H7 (cell line): ENCODE results near the gene PAX5. TPM values are rescaled to one million over a fixed set of nuclear protein-coding genes. Genes with fewer than 3 reads are reported as not detected.

Source experiments
- DNase-seq: peaks from one replicate; pipeline ENCODE4 v3.0.0; 2012
- H3K27me3 ChIP-seq: 2 replicates; pipeline ENCODE4 v1.6.0; 2011; ENCODE audit warnings: mild to moderate bottlenecking, low read length; ENCODE audit not compliant: control insufficient read depth, insufficient read depth
- H3K36me3 ChIP-seq: replicated peaks from 2 replicates; pipeline ENCODE4 v1.5.1; 2011; ENCODE audit warnings: low read length; ENCODE audit not compliant: control insufficient read depth, insufficient read depth
- H3K4me3 ChIP-seq: 2 replicates; pipeline ENCODE4 v1.5.1; 2011; ENCODE audit warnings: low read depth, mild to moderate bottlenecking, control low read depth, low read length, moderate library complexity; ENCODE audit not compliant: insufficient read depth
- total RNA-seq: library from RNA; depleted of rRNA; stranded (reverse); fragments of >200 nt; shearing (Covaris generic); gene quantifications from 2 replicates; pipeline ENCODE4 v1.2.3, GENCODE V29; 2014

Gene PAX5
- total RNA-seq, 1 experiment from 2014 or later, result 1.7 TPM

DNA sequence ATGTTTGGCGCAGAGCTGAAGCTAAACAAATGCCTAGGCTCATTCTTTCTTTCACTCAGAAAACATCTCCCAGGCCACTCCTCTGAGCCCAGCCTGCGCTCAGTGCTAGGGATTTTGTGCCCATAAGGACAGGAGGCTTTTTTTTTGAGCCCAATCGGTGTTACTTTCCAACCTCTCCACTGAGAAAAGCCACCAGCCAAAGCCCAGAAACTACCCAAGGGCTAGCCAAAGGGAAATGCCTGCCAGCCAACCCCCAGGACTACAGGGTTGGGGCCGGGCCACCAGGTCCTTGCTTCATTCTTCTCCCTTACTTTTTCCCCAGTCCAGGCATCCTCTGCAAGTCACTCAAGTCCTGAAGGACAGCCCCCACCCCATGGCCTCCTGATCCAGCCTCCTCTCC lies 134.7 kb downstream of the PAX5 start:
- Histone ChIP-seq H3K36me3 (no peaks in the 10 kb centered on the region), H3K27me3 (no peaks in the 10 kb centered on the region), H3K4me3 (no peak overlapping the region)
- DNase-seq, result no peak

DNA sequence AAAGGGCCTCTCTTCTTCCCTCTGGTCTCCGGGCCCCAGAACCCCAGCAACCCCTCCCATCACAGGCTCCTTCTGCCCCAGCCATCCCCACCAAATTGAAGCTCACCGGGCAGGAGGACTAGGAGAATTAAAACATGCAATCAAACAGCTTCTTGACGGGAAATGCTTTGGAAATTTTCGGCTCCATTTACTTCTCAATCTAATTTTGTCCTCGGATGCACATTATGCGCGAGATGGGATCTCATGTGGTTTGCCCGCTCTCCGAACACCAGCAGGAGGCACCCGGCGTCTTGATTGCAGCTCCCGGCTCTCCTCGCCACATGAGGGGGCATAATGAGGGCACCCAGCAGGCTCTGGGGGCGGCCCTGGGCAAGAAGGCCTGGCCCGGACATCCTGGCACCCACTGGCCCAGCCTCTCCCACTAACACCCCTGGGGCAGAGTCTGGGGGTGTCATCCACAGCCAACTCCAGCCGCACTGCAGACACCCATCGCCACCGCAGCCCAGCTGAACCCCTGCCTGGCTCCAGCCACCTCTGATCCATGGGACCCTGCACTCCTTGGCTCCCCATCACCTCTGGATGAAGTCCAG lies 135.5 kb downstream of the PAX5 start:
- no peak for DNase-seq
- Histone ChIP-seq H3K36me3 (no peaks in the 10 kb centered on the region), H3K27me3 (no peaks in the 10 kb centered on the region), H3K4me3 (no peak overlapping the region)

DNA sequence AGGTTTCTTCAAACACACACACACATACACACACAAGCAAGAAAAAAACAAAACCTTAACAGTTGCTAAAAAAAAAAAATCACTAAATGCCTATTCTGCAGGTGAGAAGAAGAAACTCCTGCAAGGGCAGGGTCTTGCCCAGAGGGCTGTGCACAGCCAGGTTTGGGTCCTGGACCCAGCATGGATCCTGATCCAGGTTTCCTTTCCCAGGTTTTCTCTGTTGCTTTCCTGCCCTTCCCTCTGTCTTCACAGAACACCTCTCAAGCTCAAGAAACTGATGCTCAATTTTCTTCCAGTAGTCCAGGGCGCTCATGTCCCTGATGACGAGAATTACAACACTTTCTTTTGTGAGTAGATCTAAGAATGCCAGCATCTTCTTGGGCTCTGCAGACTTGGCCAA lies 136.6 kb downstream of the PAX5 start:
- DNase-seq, result peak; percentile 63
- H3K36me3 ChIP-seq, result no peaks in the 10 kb centered on the region
- H3K4me3 ChIP-seq, result no peak overlapping the region
- H3K27me3 ChIP-seq, result no peaks in the 10 kb centered on the region

GRCh38 chr9:36897019-36897418 lies 137.0 kb downstream of the PAX5 start:
- DNase-seq, result peak; percentile 42
- no peaks in the 10 kb centered on the region for H3K36me3 ChIP-seq
- no peaks in the 10 kb centered on the region for H3K27me3 ChIP-seq
- H3K4me3 ChIP-seq, result no peak overlapping the region

- H3K36me3 ChIP-seq, result no peaks in the 10 kb centered on the region
- peak; percentile 11 for DNase-seq
- no peak overlapping the region for H3K4me3 ChIP-seq
- H3K27me3 ChIP-seq, result no peaks in the 10 kb centered on the region
Measured at GRCh38 chr9:36896296-36896695, 137.8 kb downstream of the PAX5 start.

DNA sequence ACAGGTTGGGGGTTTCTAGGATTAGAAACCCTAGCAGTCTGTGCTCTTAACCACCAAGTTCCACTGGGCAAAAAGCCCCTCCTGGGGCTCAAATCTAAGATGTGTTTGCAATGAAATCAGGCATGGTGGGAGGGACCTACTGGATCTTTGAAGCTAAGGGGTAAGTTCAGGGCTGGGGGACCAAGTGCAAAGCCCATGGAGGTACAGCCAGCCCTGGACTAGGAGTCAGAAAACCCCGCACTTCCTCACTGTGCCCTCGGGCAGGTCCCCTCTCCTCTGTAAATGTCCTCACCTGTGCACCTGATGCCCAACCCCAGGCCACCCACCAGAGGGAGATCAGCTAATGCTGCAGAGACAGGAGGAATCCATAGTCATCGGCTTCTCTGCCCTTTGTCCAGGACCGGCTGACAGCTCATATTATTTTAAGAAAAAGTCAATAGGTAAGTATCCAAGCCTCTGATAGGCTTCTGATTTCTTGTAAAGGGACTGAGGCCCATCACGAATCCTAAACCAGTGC lies 138.3 kb downstream of the PAX5 start:
- no peak overlapping the region for H3K4me3 ChIP-seq
- no peaks in the 10 kb centered on the region for H3K36me3 ChIP-seq
- H3K27me3 ChIP-seq, result no peaks in the 10 kb centered on the region
- peak; percentile 57 for DNase-seq

DNA sequence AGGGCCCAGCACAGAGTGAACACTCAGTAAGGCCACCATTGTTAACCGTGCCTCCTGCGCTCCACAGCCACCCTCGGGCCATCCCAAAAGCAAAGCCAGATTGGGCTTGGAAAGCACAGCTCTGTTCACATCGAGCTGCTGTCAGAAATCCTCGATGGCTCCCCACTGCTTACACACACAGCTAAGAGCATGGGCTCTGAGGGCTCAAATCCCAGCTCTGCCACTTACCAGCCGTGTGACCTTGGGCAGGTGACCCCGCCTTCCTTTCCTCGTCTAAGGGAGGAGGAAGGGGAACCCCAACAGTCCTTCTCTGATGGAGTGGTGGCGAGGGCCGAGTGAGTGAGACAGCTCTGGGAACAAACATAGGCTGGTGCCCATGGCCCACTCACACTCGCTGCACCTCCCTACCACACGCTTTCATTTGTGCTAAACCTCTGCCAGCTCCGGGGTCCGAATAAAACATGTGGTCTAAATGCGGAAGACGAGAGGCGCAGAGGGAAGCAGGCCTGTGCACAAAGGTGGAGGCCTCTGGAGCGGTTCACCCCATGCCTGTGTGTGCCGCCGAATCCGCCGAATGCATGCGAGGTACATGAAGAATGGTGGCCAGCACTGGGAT lies 139.3 kb downstream of the PAX5 start:
- no peak overlapping the region for H3K4me3 ChIP-seq
- H3K36me3 ChIP-seq, result no peaks in the 10 kb centered on the region
- DNase-seq, result no peak
- no peaks in the 10 kb centered on the region for H3K27me3 ChIP-seq

DNA sequence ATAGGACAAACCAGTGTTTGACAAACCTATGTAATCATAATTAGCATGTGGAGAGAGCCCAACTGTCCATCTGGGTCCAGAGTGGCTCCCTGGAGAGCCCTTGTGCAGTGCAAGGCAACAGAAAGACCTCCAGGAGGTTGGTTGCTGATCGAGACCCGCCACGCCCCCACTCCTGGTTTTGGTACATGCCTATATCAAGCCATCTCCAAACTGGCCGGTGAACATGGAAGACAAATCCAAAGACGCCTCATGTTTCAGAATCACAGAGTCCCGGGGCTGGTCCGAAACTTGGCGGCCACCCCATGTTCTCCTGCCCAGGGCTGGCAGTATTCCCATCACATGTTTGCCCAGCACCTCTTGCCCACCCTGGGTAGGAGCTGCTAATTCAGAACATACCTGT lies 140.2 kb downstream of the PAX5 start:
- no peaks in the 10 kb centered on the region for H3K27me3 ChIP-seq
- no peak for DNase-seq
- H3K4me3 ChIP-seq, result no peak overlapping the region
- no peaks in the 10 kb centered on the region for H3K36me3 ChIP-seq

DNA sequence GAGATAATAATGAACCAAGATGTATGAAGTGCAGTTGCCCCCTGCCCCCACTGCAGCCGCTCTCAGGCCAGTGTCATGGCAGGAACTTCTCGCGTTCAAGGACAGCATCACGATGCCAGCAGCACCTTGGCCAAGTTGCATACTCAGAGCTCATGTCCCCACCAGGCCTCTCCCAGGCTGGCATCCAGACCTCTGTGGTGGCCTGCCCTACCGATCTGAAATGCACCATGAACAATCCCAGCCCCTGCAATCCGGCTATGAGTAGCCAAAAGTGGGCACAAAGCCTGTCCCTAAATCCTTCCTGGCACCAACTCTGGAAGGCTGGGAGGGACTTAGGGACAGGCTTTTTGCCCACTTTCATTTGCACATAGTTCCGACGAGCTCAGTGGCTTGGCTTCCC lies 140.9 kb downstream of the PAX5 start:
- H3K4me3 ChIP-seq, result no peak overlapping the region
- no peak for DNase-seq
- H3K36me3 ChIP-seq, result no peaks in the 10 kb centered on the region
- no peaks in the 10 kb centered on the region for H3K27me3 ChIP-seq

DNA sequence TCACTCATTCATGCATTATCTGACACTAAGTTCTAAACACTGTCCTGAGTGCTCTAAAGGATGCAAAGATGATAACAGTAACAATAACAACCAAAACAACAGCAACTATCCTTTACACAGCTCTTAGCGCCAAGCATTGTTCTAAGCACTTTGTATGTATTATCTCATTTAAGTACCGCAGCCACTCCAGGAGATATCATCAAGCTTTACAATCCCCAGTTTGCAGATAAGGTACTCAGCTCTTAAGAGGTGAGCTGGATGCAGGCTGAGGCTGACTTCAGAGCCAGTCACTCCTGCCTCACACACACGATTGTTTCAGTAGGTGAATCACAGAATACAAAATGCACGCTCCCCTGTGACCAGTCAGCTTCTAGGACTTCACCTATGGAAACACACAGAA lies 141.8 kb downstream of the PAX5 start:
- H3K27me3 ChIP-seq, result no peaks in the 10 kb centered on the region
- no peak for DNase-seq
- H3K4me3 ChIP-seq, result no peak overlapping the region
- no peaks in the 10 kb centered on the region for H3K36me3 ChIP-seq

DNA sequence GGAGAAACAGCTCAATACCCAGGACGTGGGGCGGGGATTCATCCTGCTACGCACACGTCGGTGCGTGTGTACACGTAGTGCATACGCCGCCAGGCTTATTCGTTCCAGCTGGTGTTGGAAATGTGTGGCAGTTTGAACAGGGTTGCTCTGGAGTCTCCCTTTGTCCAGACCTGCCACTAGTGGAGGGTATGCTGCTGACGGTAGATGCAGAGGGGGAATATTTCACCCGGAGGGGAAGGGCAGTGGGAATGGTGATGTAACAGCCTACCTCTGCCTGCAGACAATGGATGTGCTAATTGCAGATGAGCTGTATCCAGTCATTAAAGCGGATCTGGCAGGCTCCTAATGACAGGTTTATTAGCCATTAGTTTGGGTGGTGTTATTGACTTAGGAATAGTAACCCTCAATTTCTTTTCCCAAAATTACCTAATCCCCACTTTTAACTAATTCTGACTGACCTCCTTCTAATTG lies 142.7 kb downstream of the PAX5 start:
- Histone ChIP-seq H3K4me3 (no peak overlapping the region), H3K27me3 (no peaks in the 10 kb centered on the region), H3K36me3 (no peaks in the 10 kb centered on the region)
- no peak for DNase-seq

DNA sequence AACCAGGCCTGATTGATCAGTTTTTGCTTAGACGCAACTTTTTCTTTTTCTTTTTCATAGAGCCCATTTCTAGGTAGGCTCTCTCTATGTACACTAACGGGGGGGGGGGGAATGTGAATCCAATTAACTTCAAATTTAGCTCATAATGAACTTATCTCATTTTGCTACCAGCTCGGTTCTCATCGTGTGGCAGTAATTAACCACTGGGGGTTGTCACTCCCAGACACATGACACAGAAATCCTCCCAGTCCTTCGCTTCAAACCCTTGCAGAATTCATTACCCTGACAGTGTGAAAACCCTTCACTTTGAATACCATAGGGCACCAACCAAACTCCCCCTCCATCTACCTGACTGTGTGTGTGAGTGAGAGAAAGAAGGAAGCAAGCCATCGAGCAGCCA lies 144.2 kb downstream of the PAX5 start:
- no peaks in the 10 kb centered on the region for H3K36me3 ChIP-seq
- no peaks in the 10 kb centered on the region for H3K27me3 ChIP-seq
- no peak overlapping the region for H3K4me3 ChIP-seq
- DNase-seq, result no peak

DNA sequence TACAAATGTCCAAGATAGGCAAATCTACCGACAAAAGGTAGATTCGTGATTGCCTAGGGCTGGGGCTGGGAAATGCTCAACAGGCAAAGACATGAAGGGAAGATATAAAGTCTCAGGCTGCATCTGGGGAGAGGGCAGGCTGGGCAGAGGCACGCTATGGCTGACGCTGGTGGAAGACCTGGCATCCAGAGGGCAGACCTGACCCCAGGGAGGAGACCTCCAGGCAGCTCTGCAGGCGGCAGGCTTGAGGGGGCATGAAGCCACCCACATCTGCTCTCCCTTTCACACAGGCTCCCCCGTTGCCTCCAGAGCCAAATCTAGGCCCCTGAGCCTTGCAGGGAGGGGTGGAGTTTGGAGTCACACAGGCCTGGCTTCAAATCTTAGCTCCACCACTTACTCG lies 145.5 kb downstream of the PAX5 start:
- H3K4me3 ChIP-seq, result no peak overlapping the region
- no peaks in the 10 kb centered on the region for H3K27me3 ChIP-seq
- DNase-seq, result no peak
- H3K36me3 ChIP-seq, result no peaks in the 10 kb centered on the region

- no peak overlapping the region for H3K4me3 ChIP-seq
- DNase-seq, result no peak
- H3K27me3 ChIP-seq, result no peaks in the 10 kb centered on the region
- no peaks in the 10 kb centered on the region for H3K36me3 ChIP-seq
Measured at GRCh38 chr9:36884721-36885120, 149.3 kb downstream of the PAX5 start.

DNA sequence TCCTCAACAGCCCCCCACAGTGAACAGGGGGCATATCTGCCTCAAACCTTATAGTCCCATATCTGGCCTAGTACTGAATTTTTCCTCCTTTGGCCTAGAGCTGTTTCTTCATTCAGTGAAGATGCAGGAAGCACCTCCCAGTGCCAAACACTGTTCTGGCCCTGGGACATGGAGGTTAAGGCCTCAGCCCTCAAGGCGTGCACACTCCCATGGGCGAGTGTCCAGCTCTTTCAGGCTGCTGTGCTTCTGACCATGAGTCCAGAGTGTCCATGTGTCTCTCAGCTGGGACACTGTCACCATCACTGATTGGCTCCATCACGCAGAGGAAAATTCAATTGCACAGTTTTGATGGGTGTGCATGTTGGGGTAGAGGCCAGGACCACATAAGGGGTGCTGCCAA lies 151.5 kb downstream of the PAX5 start:
- no peak overlapping the region for H3K4me3 ChIP-seq
- H3K36me3 ChIP-seq, result no peaks in the 10 kb centered on the region
- DNase-seq, result no peak
- H3K27me3 ChIP-seq, result no peaks in the 10 kb centered on the region
